Neural progenitor cell (in vitro differentiated cells): ENCODE data around the gene ZDHHC11. TPM values are rescaled to one million over a fixed set of nuclear protein-coding genes. Genes with fewer than 3 reads are reported as not detected.
A peak's percentile ranks its signal among the peaks of the same experiment; 100 is the strongest.

Source experiments
- DNase-seq: peaks from one replicate; pipeline ENCODE4 v3.0.0-alpha.2; 2016; ENCODE audit warnings: low spot score
- H2AFZ ChIP-seq: fragments of 200-600 bp; sonication (generic); replicated peaks from 2 replicates; pipeline ENCODE4 v1.6.1; 2016; ENCODE audit warnings: antibody characterized with exemption
- H3F3A ChIP-seq: fragments of 200-600 bp; sonication (generic); 2 replicates; pipeline ENCODE4 v1.6.1; 2016; ENCODE audit warnings: antibody characterized with exemption, low read depth
- H3K27ac ChIP-seq: fragments of 200-600 bp; sonication (generic); 2 replicates; pipeline ENCODE4 v1.5.1; 2016; ENCODE audit warnings: mild to moderate bottlenecking
- H3K27me3 ChIP-seq: fragments of 200-600 bp; sonication (generic); 2 replicates; pipeline ENCODE4 v1.6.1; 2016; ENCODE audit warnings: mild to moderate bottlenecking, moderate library complexity
- H3K36me3 ChIP-seq: fragments of 200-600 bp; sonication (generic); 2 replicates; pipeline ENCODE4 v1.5.1; 2016
- H3K4me1 ChIP-seq: fragments of 200-600 bp; sonication (generic); 2 replicates; pipeline ENCODE4 v1.6.1; 2016; ENCODE audit warnings: mixed run types
- H3K4me2 ChIP-seq: fragments of 200-600 bp; sonication (generic); 2 replicates; pipeline ENCODE4 v1.6.1; 2016
- H3K4me3 ChIP-seq: fragments of 200-600 bp; sonication (generic); 2 replicates; pipeline ENCODE4 v1.5.1; 2016
- H3K79me2 ChIP-seq: fragments of 200-600 bp; sonication (generic); 2 replicates; pipeline ENCODE4 v1.6.1; 2016; ENCODE audit warnings: low read depth
- H3K9ac ChIP-seq: fragments of 200-600 bp; sonication (generic); 2 replicates; pipeline ENCODE4 v1.6.1; 2016
- H3K9me3 ChIP-seq: fragments of 200-600 bp; sonication (generic); 2 replicates; pipeline ENCODE4 v1.5.1; 2016; ENCODE audit warnings: low read depth
- H4K20me1 ChIP-seq: fragments of 200-600 bp; sonication (generic); 2 replicates; pipeline ENCODE4 v1.6.1; 2016; ENCODE audit warnings: low read depth
- H3K27ac Mint-ChIP-seq: 3 replicates; pipeline ENCODE4 v1.8.0; 2021; ENCODE audit warnings: mixed read lengths
- H3K27me3 Mint-ChIP-seq: 2 replicates; pipeline ENCODE4 v1.8.0; 2022; ENCODE audit warnings: low read depth, mild to moderate bottlenecking, inconsistent platforms, moderate library complexity, mixed read lengths; ENCODE audit not compliant: insufficient read depth
- H3K36me3 Mint-ChIP-seq: 3 replicates; pipeline ENCODE4 v1.8.0; 2021; ENCODE audit warnings: mixed read lengths
- H3K4me1 Mint-ChIP-seq: 3 replicates; pipeline ENCODE4 v1.8.0; 2021; ENCODE audit warnings: mixed read lengths
- H3K4me3 Mint-ChIP-seq: 3 replicates; pipeline ENCODE4 v1.8.0; 2021; ENCODE audit warnings: mild to moderate bottlenecking, moderate library complexity, mixed read lengths
- H3K9me3 Mint-ChIP-seq: 3 replicates; pipeline ENCODE4 v1.8.0; 2020; ENCODE audit warnings: mixed read lengths
- CTCF ChIP-seq: fragments of 200-600 bp; sonication (generic); IDR thresholded peaks from 2 replicates; pipeline ENCODE4 v1.5.1; 2017; ENCODE audit warnings: antibody characterized with exemption, mild to moderate bottlenecking
- EZH2 ChIP-seq: fragments of 200-600 bp; sonication (generic); IDR thresholded peaks from 2 replicates; pipeline ENCODE4 v1.6.1; 2017; ENCODE audit warnings: antibody characterized with exemption, mild to moderate bottlenecking, moderate library complexity
- EZH2phosphoT487 ChIP-seq: fragments of 200-600 bp; sonication (generic); IDR thresholded peaks from 2 replicates; pipeline ENCODE4 v1.6.1; 2017; ENCODE audit warnings: antibody characterized with exemption
- total RNA-seq: library from RNA; depleted of rRNA; stranded (reverse); fragments of >200 nt; gene quantifications from 2 replicates; pipeline ENCODE4 v1.2.3, GENCODE V29; 2015; ENCODE audit warnings: low replicate concordance

ZDHHC11 gene
- total RNA-seq, 1 donor from 2014 or later = 0.92 TPM

GRCh38 chr5:761854-762710 lies 88.7 kb downstream of the ZDHHC11 start:
- H3F3A ChIP-seq = no peaks in the 10 kb centered on the region
- Mint-ChIP-seq H3K4me1 (peaks cover 25% of the 10 kb centered on the region), H3K9me3 (peaks cover 6% of the 10 kb centered on the region), H3K27me3 (peaks cover 18% of the 10 kb centered on the region), H3K36me3 (peaks cover 8% of the 10 kb centered on the region), H3K27ac (peak overlapping the region; percentile 76), H3K4me3 (no peak overlapping the region)
- H3K4me1 ChIP-seq = peaks cover 25% of the 10 kb centered on the region
- no peak overlapping the region for H3K9ac ChIP-seq
- no peaks in the 10 kb centered on the region for H4K20me1 ChIP-seq
- no peak overlapping the region for H3K4me3 ChIP-seq
- H3K27ac ChIP-seq = no peak overlapping the region
- TF ChIP-seq EZH2 = no peak
- H3K36me3 ChIP-seq = no peaks in the 10 kb centered on the region
- no peak for DNase-seq
- no peaks in the 10 kb centered on the region for H3K79me2 ChIP-seq
- H3K9me3 ChIP-seq = no peaks in the 10 kb centered on the region
- H3K27me3 ChIP-seq = no peaks in the 10 kb centered on the region
- H3K4me2 ChIP-seq = no peak overlapping the region
- no peak overlapping the region for H2AFZ ChIP-seq

- H3K4me1 ChIP-seq = peaks cover 28% of the 10 kb centered on the region
- H3F3A ChIP-seq = no peaks in the 10 kb centered on the region
- H3K36me3 Mint-ChIP-seq = peaks cover 8% of the 10 kb centered on the region
- H4K20me1 ChIP-seq = no peaks in the 10 kb centered on the region
- H3K9me3 ChIP-seq = no peaks in the 10 kb centered on the region
- H3K27ac Mint-ChIP-seq = peak overlapping the region; percentile 76
- H3K4me3 ChIP-seq = no peak overlapping the region
- H3K4me2 ChIP-seq = no peak overlapping the region
- H2AFZ ChIP-seq = no peak overlapping the region
- TF ChIP-seq CTCF (no peak), EZH2phosphoT487 (no peak), EZH2 (no peak)
- H3K27me3 Mint-ChIP-seq = peaks cover 18% of the 10 kb centered on the region
- no peaks in the 10 kb centered on the region for H3K27me3 ChIP-seq
- H3K36me3 ChIP-seq = no peaks in the 10 kb centered on the region
- peaks cover 6% of the 10 kb centered on the region for H3K9me3 Mint-ChIP-seq
- H3K9ac ChIP-seq = no peak overlapping the region
- no peaks in the 10 kb centered on the region for H3K79me2 ChIP-seq
- no peak overlapping the region for H3K27ac ChIP-seq
- no peak for DNase-seq
- H3K4me3 Mint-ChIP-seq = no peak overlapping the region
- H3K4me1 Mint-ChIP-seq = peaks cover 34% of the 10 kb centered on the region
Measured at GRCh38 chr5:761059-761771, 89.6 kb downstream of the ZDHHC11 start.

GRCh38 chr5:760363-761058 lies 90.3 kb downstream of the ZDHHC11 start:
- peaks cover 28% of the 10 kb centered on the region for H3K4me1 ChIP-seq
- H3K4me2 ChIP-seq = no peak overlapping the region
- H3K27me3 ChIP-seq = no peaks in the 10 kb centered on the region
- H3K9me3 ChIP-seq = no peaks in the 10 kb centered on the region
- Mint-ChIP-seq H3K27ac (peak overlapping the region; percentile 63), H3K36me3 (peaks cover 3% of the 10 kb centered on the region), H3K4me1 (peaks cover 36% of the 10 kb centered on the region), H3K4me3 (no peak overlapping the region), H3K27me3 (peaks cover 15% of the 10 kb centered on the region), H3K9me3 (peaks cover under 1% of the 10 kb centered on the region)
- no peaks in the 10 kb centered on the region for H3F3A ChIP-seq
- no peak for DNase-seq
- no peak overlapping the region for H3K4me3 ChIP-seq
- no peak overlapping the region for H3K27ac ChIP-seq
- no peaks in the 10 kb centered on the region for H4K20me1 ChIP-seq
- H3K79me2 ChIP-seq = no peaks in the 10 kb centered on the region
- H3K36me3 ChIP-seq = no peaks in the 10 kb centered on the region
- no peak for TF ChIP-seq EZH2
- TF ChIP-seq CTCF = no peak
- H3K9ac ChIP-seq = no peak overlapping the region
- H2AFZ ChIP-seq = no peak overlapping the region
